H9 (cell line): ENCODE data around the gene SCN2B. TPM values are rescaled to one million over a fixed set of nuclear protein-coding genes. Genes with fewer than 3 reads are reported as not detected.

ENCODE experiments used
- DNase-seq: peaks from one replicate; pipeline ENCODE4 v3.0.0-alpha.2; 2017
- H2AFZ ChIP-seq: one replicate; pipeline ENCODE4 v1.6.1; 2013; ENCODE audit warnings: mild to moderate bottlenecking, low read length, control low read depth, moderate library complexity
- H2AK5ac ChIP-seq: 2 replicates; pipeline ENCODE4 v1.6.1; 2013; ENCODE audit warnings: low read length, control low read depth, mixed read lengths; ENCODE audit not compliant: insufficient read length
- H2BK120ac ChIP-seq: one replicate; pipeline ENCODE4 v1.6.1; 2013; ENCODE audit warnings: low read depth, mild to moderate bottlenecking, low read length, control low read depth, inconsistent platforms; ENCODE audit not compliant: poor library complexity, severe bottlenecking
- H2BK12ac ChIP-seq: 2 replicates; pipeline ENCODE4 v1.6.1; 2013; ENCODE audit warnings: low read length, control low read depth, mixed read lengths, low read depth; ENCODE audit not compliant: insufficient read length
- H2BK15ac ChIP-seq: 2 replicates; pipeline ENCODE4 v1.6.1; 2013; ENCODE audit warnings: low read depth, low read length, control low read depth
- H2BK20ac ChIP-seq: one replicate; pipeline ENCODE4 v1.6.1; 2013; ENCODE audit warnings: low read depth, mild to moderate bottlenecking, low read length, control low read depth, inconsistent platforms; ENCODE audit not compliant: poor library complexity, severe bottlenecking
- H2BK5ac ChIP-seq: 2 replicates; pipeline ENCODE4 v1.6.1; 2013; ENCODE audit warnings: low read length, control low read depth, mixed read lengths; ENCODE audit not compliant: insufficient read length
- H3K14ac ChIP-seq: 2 replicates; pipeline ENCODE4 v1.6.1; 2013; ENCODE audit warnings: low read length, control low read depth; ENCODE audit not compliant: insufficient read depth
- H3K18ac ChIP-seq: 2 replicates; pipeline ENCODE4 v1.6.1; 2013; ENCODE audit warnings: low read depth, mild to moderate bottlenecking, mixed read lengths, low read length, control low read depth; ENCODE audit not compliant: insufficient read length
- H3K23ac ChIP-seq: 2 replicates; pipeline ENCODE4 v1.6.1; 2013; ENCODE audit warnings: low read length, control low read depth, mixed read lengths, low read depth; ENCODE audit not compliant: insufficient read length
- H3K23me2 ChIP-seq: 2 replicates; pipeline ENCODE4 v1.6.1; 2013; ENCODE audit warnings: low read depth, mild to moderate bottlenecking, mixed read lengths, low read length, control low read depth; ENCODE audit not compliant: insufficient read length, poor library complexity, severe bottlenecking
- H3K27ac ChIP-seq: 2 replicates; pipeline ENCODE4 v1.5.1; 2013; ENCODE audit warnings: low read length, control low read depth, mixed read lengths, low read depth; ENCODE audit not compliant: insufficient read length
- H3K27me3 ChIP-seq: 2 replicates; pipeline ENCODE4 v1.6.1; 2013; ENCODE audit warnings: low read length, control low read depth, inconsistent platforms; ENCODE audit not compliant: insufficient read depth
- H3K4ac ChIP-seq: 2 replicates; pipeline ENCODE4 v1.6.1; 2013; ENCODE audit warnings: low read depth, mild to moderate bottlenecking, control low read depth, inconsistent platforms, low read length, moderate library complexity
- H3K4me1 ChIP-seq: 2 replicates; pipeline ENCODE4 v1.6.1; 2013; ENCODE audit warnings: low read length, control low read depth, inconsistent platforms; ENCODE audit not compliant: insufficient read depth
- H3K4me2 ChIP-seq: 2 replicates; pipeline ENCODE4 v1.6.1; 2013; ENCODE audit warnings: low read length, control low read depth, mixed read lengths; ENCODE audit not compliant: insufficient read length, insufficient read depth
- H3K56ac ChIP-seq: 2 replicates; pipeline ENCODE4 v1.6.1; 2013; ENCODE audit warnings: low read depth, mild to moderate bottlenecking, mixed read lengths, low read length, control low read depth; ENCODE audit not compliant: insufficient read length
- H3K79me1 ChIP-seq: 2 replicates; pipeline ENCODE4 v1.6.1; 2013; ENCODE audit warnings: low read depth, mild to moderate bottlenecking, moderate library complexity, low read length, control low read depth, inconsistent platforms; ENCODE audit not compliant: insufficient read depth, poor library complexity, severe bottlenecking
- H3K79me2 ChIP-seq: 2 replicates; pipeline ENCODE4 v1.6.1; 2013; ENCODE audit warnings: low read length, control low read depth, inconsistent platforms; ENCODE audit not compliant: insufficient read depth
- H3K9ac ChIP-seq: 2 replicates; pipeline ENCODE4 v1.6.1; 2013; ENCODE audit warnings: low read length, control low read depth, mixed read lengths; ENCODE audit not compliant: insufficient read length; ENCODE audit errors: extremely low read depth
- H3K9me3 ChIP-seq: one replicate; pipeline ENCODE4 v1.6.1; 2013; ENCODE audit warnings: low read depth, low read length, inconsistent platforms; ENCODE audit not compliant: control insufficient read depth
- H3T11ph ChIP-seq: one replicate; pipeline ENCODE4 v1.6.1; 2013; ENCODE audit warnings: mild to moderate bottlenecking, low read length, control low read depth, inconsistent platforms
- H4K20me1 ChIP-seq: one replicate; pipeline ENCODE4 v1.6.1; 2013; ENCODE audit not compliant: control insufficient read depth, insufficient read length, insufficient read depth
- H4K5ac ChIP-seq: 2 replicates; pipeline ENCODE4 v1.6.1; 2013; ENCODE audit warnings: low read depth, mild to moderate bottlenecking, mixed read lengths, low read length, control low read depth; ENCODE audit not compliant: insufficient read length
- H4K8ac ChIP-seq: replicated peaks from 2 replicates; pipeline ENCODE4 v1.6.1; 2013; ENCODE audit warnings: low read length, control low read depth, mixed read lengths, low read depth; ENCODE audit not compliant: insufficient read length
- H4K91ac ChIP-seq: 2 replicates; pipeline ENCODE4 v1.6.1; 2013; ENCODE audit warnings: low read depth, mild to moderate bottlenecking, moderate library complexity, mixed read lengths, low read length, control low read depth; ENCODE audit not compliant: insufficient read length
- H3K27ac Mint-ChIP-seq, 3 experiments: 2 replicates in 2 of 3; 3 replicates in 1 of 3; pipeline ENCODE4 v1.8.0; 2020 to 2021; ENCODE audit warnings: mixed read lengths in 3 of 3, mild to moderate bottlenecking in 1 of 3, moderate library complexity in 1 of 3
- H3K27me3 Mint-ChIP-seq: 2 replicates; pipeline ENCODE4 v1.8.0; 2021; ENCODE audit warnings: low read depth, mild to moderate bottlenecking, moderate library complexity, mixed read lengths
- H3K36me3 Mint-ChIP-seq, 3 experiments: 2 replicates in 2 of 3; 3 replicates in 1 of 3; pipeline ENCODE4 v1.8.0; 2020 to 2021; ENCODE audit warnings: low read depth in 3 of 3, mixed read lengths in 3 of 3; ENCODE audit not compliant: insufficient read depth in 1 of 3
- H3K4me1 Mint-ChIP-seq, 2 experiments: 2 replicates each; pipeline ENCODE4 v1.8.0; 2020; ENCODE audit warnings: mixed read lengths in 2 of 2
- H3K4me3 Mint-ChIP-seq, 2 experiments: 2 replicates in 1 of 2; 3 replicates in 1 of 2; pipeline ENCODE4 v1.8.0; 2020 to 2021; ENCODE audit warnings: mild to moderate bottlenecking in 2 of 2, mixed read lengths in 2 of 2, moderate library complexity in 1 of 2
- H3K9me3 Mint-ChIP-seq, 2 experiments: 2 replicates in 1 of 2; 3 replicates in 1 of 2; pipeline ENCODE4 v1.8.0; 2020; ENCODE audit warnings: mild to moderate bottlenecking in 2 of 2, mixed read lengths in 2 of 2, moderate library complexity in 1 of 2
- WGBS: extraction: QIAGEN DNeasy Blood & Tissue Kit; methylation state at CpG from one replicate; pipeline ENCODE4 v1.1.7; 2013; ENCODE audit warnings: missing lambda C conversion rate, low lambda C conversion rate, mixed read lengths; ENCODE audit not compliant: insufficient read length; ENCODE audit errors: extremely low coverage; 5-methylcytosine and 5-hydroxymethylcytosine counted together
- total RNA-seq: library from RNA; stranded (reverse); gene quantifications from 2 replicates; pipeline ENCODE4 v1.2.1, GENCODE V29; 2021
- TF ChIP-seq, protein P1 (sequence below): fragments of 200-600 bp; sonication (generic); conservative IDR thresholded peaks from 3 replicates; pipeline ENCODE4 v1.8.0; 2021; ENCODE audit warnings: antibody characterized with exemption, mild to moderate bottlenecking

Gene SCN2B
- total RNA-seq, 1 experiment from 2014 or later, result not detected

DNA sequence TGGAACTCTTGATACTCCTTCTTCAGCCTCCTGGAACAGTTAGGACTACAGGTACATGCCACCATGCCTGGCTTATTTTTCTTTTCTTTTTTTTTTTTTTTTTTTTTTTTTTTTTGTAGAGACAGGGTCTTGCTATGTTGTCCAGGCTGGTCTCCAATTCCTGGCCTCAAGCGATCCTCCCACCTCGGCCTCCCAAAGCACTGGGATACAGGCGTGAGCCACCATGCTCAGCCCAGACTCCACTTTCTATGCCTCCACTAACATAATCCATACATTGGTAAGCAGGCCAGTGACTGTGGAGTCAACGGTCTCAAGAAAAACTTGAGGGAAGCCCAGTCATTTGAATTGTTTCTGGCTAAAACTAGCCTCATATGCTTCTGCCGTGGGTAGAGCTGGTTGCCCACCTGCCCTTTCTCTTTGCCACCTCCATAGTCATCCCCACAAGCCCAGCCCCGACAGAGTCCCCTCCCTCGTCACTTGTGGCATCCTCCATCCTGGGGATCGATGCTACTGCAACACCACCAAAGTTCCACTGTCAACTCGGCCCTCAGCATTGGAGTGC is 2.4 kb downstream of the SCN2B start:
- Histone ChIP-seq H4K8ac (no peak overlapping the region), H3K27me3 (peaks cover 33% of the 10 kb centered on the region; the same call in 1 of the 2 replicates), H3K79me1 (no peaks in the 10 kb centered on the region), H3T11ph (no peak overlapping the region), H2BK12ac (no peak overlapping the region), H2BK15ac (no peak overlapping the region), H3K14ac (no peak overlapping the region), H2BK20ac (no peak overlapping the region), H3K9ac (no peak overlapping the region), H4K20me1 (no peaks in the 10 kb centered on the region), H3K79me2 (no peaks in the 10 kb centered on the region), H3K56ac (no peak overlapping the region), H3K4me2 (no peak overlapping the region), H2AFZ (no peak overlapping the region), H2AK5ac (no peak overlapping the region), H4K5ac (no peak overlapping the region), H2BK120ac (no peak overlapping the region), H3K9me3 (no peaks in the 10 kb centered on the region), H3K23ac (no peak overlapping the region), H3K23me2 (peaks cover 13% of the 10 kb centered on the region), H2BK5ac (no peak overlapping the region), H3K27ac (no peak overlapping the region), H3K4me1 (peaks cover 6% of the 10 kb centered on the region; the same call in 1 of the 2 replicates), H3K18ac (no peak overlapping the region), H4K91ac (no peak overlapping the region), H3K4ac (no peak overlapping the region)
- Mint-ChIP-seq H3K4me1 (peaks cover 42 to 47% of the 10 kb centered on the region in 2 experiments), H3K9me3 (no peaks in the 10 kb centered on the region; a peak in 1 of 5 replicates), H3K27me3 (peaks cover 78% of the 10 kb centered on the region), H3K36me3 (no peaks in the 10 kb centered on the region), H3K4me3 (no peak overlapping the region), H3K27ac (no peak overlapping the region; a peak in 1 of 7 replicates)
- DNase-seq, result no peak
- no CpG with 5 or more reads among the region's 9 CpGs for WGBS
- TF ChIP-seq, protein P1, sequence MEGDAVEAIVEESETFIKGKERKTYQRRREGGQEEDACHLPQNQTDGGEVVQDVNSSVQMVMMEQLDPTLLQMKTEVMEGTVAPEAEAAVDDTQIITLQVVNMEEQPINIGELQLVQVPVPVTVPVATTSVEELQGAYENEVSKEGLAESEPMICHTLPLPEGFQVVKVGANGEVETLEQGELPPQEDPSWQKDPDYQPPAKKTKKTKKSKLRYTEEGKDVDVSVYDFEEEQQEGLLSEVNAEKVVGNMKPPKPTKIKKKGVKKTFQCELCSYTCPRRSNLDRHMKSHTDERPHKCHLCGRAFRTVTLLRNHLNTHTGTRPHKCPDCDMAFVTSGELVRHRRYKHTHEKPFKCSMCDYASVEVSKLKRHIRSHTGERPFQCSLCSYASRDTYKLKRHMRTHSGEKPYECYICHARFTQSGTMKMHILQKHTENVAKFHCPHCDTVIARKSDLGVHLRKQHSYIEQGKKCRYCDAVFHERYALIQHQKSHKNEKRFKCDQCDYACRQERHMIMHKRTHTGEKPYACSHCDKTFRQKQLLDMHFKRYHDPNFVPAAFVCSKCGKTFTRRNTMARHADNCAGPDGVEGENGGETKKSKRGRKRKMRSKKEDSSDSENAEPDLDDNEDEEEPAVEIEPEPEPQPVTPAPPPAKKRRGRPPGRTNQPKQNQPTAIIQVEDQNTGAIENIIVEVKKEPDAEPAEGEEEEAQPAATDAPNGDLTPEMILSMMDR, result no peak
